GM21367 (cell line): ENCODE data around the gene USP7.
A peak's percentile ranks its signal among the peaks of the same experiment; 100 is the strongest.
"Not testable (repeated sequence)": the region's sequence is repeated elsewhere in the genome, so short reads cannot be mapped to it uniquely, and the experiment has no call there.

Experiments
- ATAC-seq: cut with Tn5 transposase; IDR thresholded peaks from one replicate; pipeline ENCODE4 v1.9.1; 2021; ENCODE audit not compliant: unreplicated experiment

The USP7 gene

DNA sequence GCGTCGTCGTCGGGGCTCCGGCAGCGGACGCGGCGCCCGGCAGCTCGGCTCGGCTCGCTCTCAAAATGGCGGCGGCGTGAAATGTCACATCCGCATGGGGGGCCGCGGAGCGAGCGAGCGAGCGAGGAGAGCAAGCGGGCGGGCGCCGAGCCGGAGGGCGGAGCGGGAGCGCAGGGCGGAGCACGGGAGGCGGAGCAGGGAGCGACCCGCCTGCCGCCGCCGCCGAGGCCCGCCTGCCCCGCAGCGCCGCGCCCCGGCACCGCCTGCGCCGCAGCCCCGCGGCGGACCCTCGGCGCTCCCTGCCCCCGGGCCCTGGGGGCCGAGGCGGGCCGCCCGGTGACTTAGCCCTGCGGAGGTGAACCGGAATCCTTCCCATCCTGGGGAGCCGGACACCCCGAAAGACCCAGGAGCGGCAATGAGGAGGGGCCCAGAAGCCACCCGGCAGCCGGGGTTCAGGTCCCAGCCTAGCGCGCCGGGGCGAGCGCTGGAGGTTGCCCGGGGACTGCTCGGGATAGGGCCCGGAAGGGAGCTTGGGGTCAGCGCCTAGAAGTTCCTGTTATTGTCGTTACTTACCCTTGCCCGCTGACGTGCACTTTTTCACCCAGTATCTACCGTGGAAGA is at the start of gene USP7:
USP7 (minus strand) TSS at position 86 of the 621 bp plus-strand sequence. CDS start 621 bp downstream, outside the sequence.
- peak; percentile 74 for ATAC-seq

DNA sequence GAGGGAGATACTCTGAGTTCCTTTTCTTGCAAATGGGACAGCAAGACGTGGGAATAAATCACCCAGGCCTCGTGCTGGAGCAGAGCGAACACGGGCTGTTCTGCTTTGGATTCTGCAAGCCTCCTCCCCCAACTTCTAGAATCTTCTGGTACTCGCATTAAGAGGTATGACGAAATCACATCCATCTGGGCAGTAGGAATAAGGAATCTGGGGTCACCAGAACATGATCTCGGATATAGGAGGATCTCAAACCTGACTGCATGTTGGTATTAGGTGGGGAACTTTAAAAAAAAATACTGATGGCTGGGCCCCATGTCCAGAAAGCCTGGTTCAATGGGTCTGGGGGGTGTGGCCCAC is 49.8 kb upstream of the USP7 start:
- no peak for ATAC-seq

DNA sequence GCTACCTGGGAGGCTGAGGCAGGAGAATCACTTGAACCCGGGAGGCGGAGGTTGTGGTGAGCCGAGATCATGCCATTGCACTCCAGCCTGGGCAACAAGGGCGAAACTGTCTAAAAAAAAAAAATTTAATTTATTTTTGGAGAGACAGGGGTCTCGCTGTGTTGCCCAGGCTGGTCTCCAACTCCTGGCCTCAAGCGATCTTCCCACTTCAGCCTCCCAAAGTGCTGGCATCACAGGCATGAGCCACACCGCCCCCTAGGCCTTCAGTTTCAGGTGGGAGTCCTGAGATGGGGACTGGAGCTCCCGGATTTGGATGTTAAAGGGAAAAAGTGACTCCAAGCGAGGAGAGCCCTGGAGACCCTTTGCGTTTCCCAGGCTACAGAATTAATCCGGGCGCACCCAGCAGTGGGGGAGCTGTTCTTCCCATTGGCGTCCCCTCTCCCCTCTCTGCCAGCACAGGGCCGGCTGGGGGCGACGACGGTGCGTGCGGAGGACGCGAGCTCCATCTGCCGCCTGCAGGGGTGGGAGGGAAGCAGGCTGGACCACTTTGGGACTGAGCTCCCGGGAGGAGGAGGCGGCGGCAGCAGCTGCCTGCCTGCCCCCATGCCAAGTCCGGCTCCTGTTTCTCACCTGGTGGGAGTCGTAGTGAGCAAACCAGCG is 49.3 kb upstream of the USP7 start:
- ATAC-seq: no peak

DNA sequence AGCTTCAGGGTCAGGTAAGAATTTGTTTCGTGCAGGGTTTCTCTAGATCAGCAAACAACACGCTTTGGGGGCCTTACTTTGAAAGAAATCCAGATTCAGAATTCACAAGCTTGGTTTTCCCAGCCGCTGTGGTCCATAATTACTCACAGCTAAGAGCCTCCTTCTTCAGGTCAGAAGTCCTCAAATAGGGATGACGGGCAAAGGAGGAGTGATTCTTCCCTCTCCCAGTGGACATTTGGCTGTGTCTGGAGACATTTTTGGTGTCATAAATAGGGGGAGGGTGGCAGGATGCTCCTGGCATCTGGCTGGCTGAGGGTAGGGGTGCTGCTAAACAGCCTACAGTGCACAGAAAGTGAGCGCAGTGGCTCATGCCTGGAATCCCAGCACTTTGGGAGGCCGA is 48.6 kb upstream of the USP7 start:
- ATAC-seq: no peak

- peak; percentile 86 for ATAC-seq
These were observed 45.0 kb upstream of the USP7 start for GRCh38 chr16:9008601-9009260.

DNA sequence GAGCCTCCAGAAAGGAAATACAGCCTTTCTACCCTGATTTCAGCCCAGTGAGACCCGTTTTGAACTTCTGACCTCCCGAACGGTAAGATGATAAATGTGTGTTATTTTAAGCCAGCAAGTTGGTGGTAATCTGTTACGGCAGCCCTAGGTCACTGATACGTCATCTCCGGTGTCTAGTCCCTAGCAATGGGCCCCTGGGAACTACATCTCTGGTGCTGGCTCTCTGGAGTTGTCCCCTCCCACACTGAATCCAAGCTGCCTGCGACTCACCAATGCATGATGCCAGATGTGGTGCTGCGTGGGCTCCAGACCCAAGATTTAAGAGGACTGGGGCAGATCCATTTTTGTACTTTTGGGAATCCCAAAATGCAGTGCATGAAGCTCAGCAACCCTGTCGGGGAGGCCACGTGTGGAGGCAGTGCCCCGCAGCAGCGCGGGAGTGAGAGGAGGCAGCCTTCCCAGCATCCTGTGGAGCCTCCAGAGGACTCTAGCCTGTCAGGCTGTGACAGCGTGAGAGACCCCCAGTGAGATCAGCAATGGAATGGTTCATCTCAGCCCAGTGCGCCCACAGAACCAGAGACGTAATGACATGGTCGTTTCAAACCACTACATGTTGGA is 43.6 kb upstream of the USP7 start:
- no peak for ATAC-seq

DNA sequence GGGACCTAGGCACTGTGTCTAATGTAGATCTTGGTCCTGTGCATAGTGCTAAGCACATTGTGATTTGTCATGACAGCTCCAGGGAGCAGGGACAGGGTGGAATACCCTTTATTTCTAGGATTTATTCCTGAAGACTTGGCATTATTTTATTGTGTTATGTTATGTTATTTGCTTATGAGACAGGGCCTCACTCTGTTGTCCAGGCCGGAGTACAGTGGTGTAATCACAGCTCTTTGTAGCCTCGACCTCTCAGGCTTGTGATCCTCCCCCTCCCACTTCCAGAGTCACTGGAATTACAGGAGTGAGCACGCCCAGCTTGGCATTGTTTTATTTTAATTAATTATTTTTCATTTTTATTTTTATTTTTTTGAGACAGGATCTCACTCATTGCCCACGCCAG is 40.5 kb upstream of the USP7 start:
- ATAC-seq: no peak

DNA sequence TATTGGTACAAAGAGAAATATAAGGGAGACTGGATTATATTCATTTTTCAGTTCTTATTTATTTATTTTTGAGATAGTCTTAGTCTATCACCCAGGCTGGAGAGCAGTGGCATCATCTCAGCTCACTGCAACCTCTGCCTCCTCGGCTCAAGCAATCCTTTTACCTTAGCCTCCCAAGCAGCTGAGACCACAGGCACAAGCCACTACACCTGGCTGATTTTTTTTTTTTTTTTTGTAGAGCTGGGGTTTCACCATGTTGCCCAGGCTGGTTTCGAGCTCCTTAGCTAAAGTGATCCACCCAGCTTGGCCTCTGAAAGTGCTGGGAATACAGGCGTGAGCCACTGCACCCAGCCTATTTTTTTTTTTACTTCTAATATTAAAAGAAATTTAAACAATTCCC is 40.1 kb upstream of the USP7 start:
- no peak for ATAC-seq

GRCh38 chr16:9003322-9003721 is 39.6 kb upstream of the USP7 start:
- ATAC-seq: no peak

DNA sequence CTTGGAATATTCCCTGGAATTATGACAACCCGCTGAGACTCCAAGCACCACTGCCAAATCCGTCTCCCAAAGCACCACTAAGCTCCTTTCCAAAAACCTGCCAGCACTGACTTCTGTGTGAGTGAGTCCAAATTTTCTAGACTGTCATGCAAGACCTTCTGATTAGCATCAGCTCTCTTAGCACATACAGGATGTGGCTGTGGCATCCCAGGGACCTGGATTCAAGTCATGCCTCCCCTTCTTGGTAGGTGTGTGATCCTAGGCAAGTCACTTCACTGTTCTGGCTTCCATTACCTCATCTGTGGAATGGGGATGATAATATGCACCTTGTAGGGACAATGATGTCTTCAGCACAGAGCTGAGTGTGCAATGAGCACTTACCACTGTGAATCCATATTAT is 38.3 kb upstream of the USP7 start:
- ATAC-seq: no peak

- ATAC-seq: no peak
These were observed 37.0 kb upstream of the USP7 start for GRCh38 chr16:9000664-9001063.

DNA sequence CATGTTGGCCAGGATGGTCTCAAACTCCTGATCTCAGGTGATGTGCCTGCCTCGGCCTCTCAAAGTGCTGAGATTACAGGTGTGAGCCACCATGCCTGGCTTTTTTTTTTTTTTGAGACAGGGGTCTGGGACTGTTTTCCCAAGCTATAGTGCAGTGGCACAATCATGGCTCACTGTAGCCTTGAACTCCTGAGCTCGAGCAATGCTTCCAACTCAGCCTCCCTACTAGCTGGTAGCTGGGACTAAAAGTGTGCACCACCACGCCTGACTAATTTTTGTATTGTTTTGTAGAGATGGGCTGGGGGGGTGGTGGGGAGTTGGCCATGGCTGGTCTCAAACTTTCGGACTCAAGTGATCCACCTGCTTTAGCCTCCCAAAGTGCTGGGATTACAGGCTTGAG is 36.1 kb upstream of the USP7 start:
- ATAC-seq: no peak

GRCh38 chr16:8998108-8998507 is 34.4 kb upstream of the USP7 start:
- no peak for ATAC-seq

- ATAC-seq: no peak
These were observed 33.2 kb upstream of the USP7 start for GRCh38 chr16:8996891-8997290.

- no peak for ATAC-seq
These were observed 26.7 kb upstream of the USP7 start for GRCh38 chr16:8990445-8990844.

DNA sequence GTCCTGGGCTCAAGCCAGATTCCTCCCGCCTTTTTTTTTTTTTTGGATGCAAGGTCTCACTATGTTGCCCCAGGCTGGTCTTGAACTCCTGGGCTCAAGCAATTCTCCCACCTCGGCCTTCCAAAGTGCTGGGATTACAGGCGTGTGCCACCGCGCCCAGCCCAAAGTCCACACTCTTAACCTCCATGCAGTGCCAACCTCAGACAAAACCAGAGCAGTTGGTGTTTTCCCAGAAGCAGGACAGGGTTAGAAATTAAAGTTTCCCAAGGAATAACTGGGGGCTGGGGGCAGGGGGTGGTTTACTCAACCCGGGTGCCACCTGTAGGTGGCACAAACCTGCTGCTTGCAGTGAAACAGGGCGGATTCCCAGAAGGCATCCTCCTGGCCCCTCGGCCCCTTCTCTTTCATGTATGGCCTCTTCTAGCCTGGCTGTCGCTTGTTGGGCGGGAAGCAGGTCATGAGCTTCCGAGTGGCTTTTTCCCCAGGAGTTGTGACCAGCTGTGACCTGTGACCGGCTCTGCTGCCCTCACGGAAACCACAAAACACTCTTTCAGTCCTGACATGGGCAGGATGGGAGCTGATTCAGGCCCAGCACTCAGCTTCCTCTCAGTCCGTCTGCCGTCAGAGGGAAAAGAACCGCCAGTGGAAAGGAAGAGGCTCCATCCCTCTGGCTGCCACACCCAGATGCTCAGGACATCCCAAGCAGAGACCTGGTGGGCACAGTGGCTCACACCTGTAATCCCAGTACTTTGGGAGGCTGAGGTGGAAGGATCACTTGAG is 25.6 kb upstream of the USP7 start:
- no peak for ATAC-seq

DNA sequence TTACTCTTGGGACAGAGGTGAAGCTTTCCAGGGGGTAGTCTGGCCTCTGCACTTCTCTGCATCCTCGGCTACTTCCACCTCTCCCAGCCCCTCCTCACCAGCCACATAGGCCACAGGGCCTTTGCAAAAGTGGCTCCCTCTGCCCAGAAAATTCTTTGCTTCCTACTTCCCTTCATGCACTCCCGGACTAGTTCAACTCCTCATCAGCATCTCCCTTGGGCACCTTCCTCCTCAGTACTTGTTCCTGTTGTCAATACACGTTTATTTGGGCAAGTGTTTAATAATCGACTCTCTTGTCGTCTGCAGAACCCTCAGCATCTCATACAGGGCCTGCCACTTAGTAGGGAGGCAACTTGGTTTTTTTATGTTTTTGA is 23.1 kb upstream of the USP7 start:
- ATAC-seq: no peak

- no peak for ATAC-seq
These were observed 22.4 kb upstream of the USP7 start for GRCh38 chr16:8986111-8986510.

- ATAC-seq: no peak
These were observed 19.1 kb upstream of the USP7 start for GRCh38 chr16:8982816-8983215.

- ATAC-seq: not testable (repeated sequence)
These were observed 18.2 kb upstream of the USP7 start for GRCh38 chr16:8981901-8982300.

DNA sequence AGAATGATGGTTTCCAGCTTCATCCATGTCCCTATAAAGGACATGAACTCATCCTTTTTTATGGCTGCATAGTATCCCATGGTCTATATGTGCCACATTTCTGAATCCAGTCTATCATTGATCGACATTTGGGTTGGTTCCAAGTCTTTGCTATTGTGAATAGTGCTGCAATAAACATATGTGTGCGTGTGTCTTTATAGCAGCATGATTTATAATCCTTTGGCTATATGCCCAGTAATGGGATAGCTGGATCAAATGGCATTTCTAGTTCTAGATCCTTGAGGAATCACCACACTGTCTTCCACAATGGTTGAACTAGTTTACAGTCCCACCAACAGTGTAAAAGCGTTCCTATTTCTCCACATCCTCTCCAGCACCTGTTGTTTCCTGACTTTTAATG is 12.5 kb upstream of the USP7 start:
- not testable (repeated sequence) for ATAC-seq
